Testis (tissue), 3 donors: ENCODE measurements around the gene LAMP1. TPM values are rescaled to one million over a fixed set of nuclear protein-coding genes. Genes with fewer than 3 reads are reported as not detected.
A peak's percentile ranks its signal among the peaks of the same experiment; 100 is the strongest.

Source experiments
- DNase-seq: peaks from one replicate; pipeline ENCODE4 v3.0.0-alpha.2; 2019
- H3K27ac ChIP-seq, 2 donors: fragments of 200-600 bp; sonication (generic); one replicate each; pipeline ENCODE4 v1.5.1; 2019
- H3K27me3 ChIP-seq: fragments of 200-600 bp; sonication (generic); one replicate; pipeline ENCODE4 v1.5.1; 2019
- H3K36me3 ChIP-seq: fragments of 200-600 bp; sonication (generic); one replicate; pipeline ENCODE4 v1.5.1; 2017; ENCODE audit warnings: low read depth; ENCODE audit errors: missing control alignments
- H3K4me1 ChIP-seq: fragments of 200-600 bp; sonication (generic); one replicate; pipeline ENCODE4 v1.5.1; 2019
- H3K4me3 ChIP-seq, 2 donors: fragments of 200-600 bp; sonication (generic); one replicate each; pipeline ENCODE4 v1.5.1; 2017 to 2019
- H3K9me3 ChIP-seq: fragments of 200-600 bp; sonication (generic); one replicate; pipeline ENCODE4 v1.5.1; 2017
- CTCF ChIP-seq, 3 experiments: fragments of 450-650 bp in 2 of 3; fragments of 200-600 bp in 1 of 3; sonication (generic) in 1 of 3; IDR thresholded peaks; one replicate each; pipeline ENCODE4 v1.5.1; 2016 to 2019; ENCODE audit warnings: antibody characterized with exemption in 3 of 3, mild to moderate bottlenecking in 2 of 3, moderate library complexity in 1 of 3
- POLR2A ChIP-seq: fragments of 450-650 bp; IDR thresholded peaks from one replicate; pipeline ENCODE4 v1.6.1; 2017; ENCODE audit warnings: antibody characterized with exemption, mild to moderate bottlenecking, moderate library complexity
- WGBS, 2 donors: methylation state at CpG; one replicate each; pipeline ENCODE4 v1.1.5; 2018; 5-methylcytosine and 5-hydroxymethylcytosine counted together
- intact Hi-C: fragments of 100-400 bp; cut with DNase I; formaldehyde crosslinking; loops from one replicate; pipeline ENCODE4 v1.15.1; 2023; ENCODE audit warnings: low total_unique reads
- polyA plus RNA-seq: library from polyadenylated mRNA; stranded (reverse); fragments of 350-450 nt; fragmentation: Illumina TruSeq; extraction: RNeasy Lipid Tissue Mini Kit (QIAGEN cat#74804); gene quantifications from one replicate; pipeline ENCODE4 v1.2.3, GENCODE V29; 2014; ENCODE audit warnings: low read depth, low replicate concordance; ENCODE audit not compliant: insufficient read depth
- total RNA-seq, 2 donors: library from RNA; depleted of rRNA; stranded (reverse); fragments of >200 nt; gene quantifications; one replicate each; pipeline ENCODE4 v1.2.3, GENCODE V29; 2016

LAMP1 gene
- total and polyA plus RNA-seq, 3 donors from 2014 or later: 177 to 254 (median 231) TPM

- Histone ChIP-seq H3K9me3 (no peaks in the 10 kb centered on the region), H3K4me1 (no peaks in the 10 kb centered on the region), H3K36me3 (no peaks in the 10 kb centered on the region), H3K27me3 (no peaks in the 10 kb centered on the region), H3K4me3 (no peak overlapping the region), H3K27ac (no peak overlapping the region)
- intact Hi-C loops: no loop called here
- DNase-seq: no peak
- no peak for TF ChIP-seq POLR2A
- 95 to 98% methylated on average over 10 to 14 of the region's 14 CpGs for WGBS, 2 donors
Measured at GRCh38 chr13:113319371-113319770, 22.3 kb downstream of the LAMP1 start.

- intact Hi-C loops: no loop called here
- Histone ChIP-seq H3K36me3 (no peaks in the 10 kb centered on the region), H3K27ac (no peak overlapping the region), H3K9me3 (no peaks in the 10 kb centered on the region), H3K4me1 (no peaks in the 10 kb centered on the region), H3K4me3 (no peak overlapping the region), H3K27me3 (no peaks in the 10 kb centered on the region)
- TF ChIP-seq CTCF (IDR thresholded peaks at IDR 0.05) (no peak), POLR2A (no peak)
- no peak for DNase-seq
- 93 to 94% methylated on average over 18 to 19 of the region's 19 CpGs for WGBS, 2 donors
Measured at GRCh38 chr13:113320226-113320875, 23.3 kb downstream of the LAMP1 start.

- intact Hi-C loops: no loop called here
- no peak for TF ChIP-seq CTCF (IDR thresholded peaks at IDR 0.05)
- no peak for DNase-seq
- Histone ChIP-seq H3K27me3 (no peaks in the 10 kb centered on the region), H3K36me3 (no peaks in the 10 kb centered on the region), H3K4me3 (no peak overlapping the region), H3K27ac (no peak overlapping the region), H3K4me1 (no peaks in the 10 kb centered on the region), H3K9me3 (no peaks in the 10 kb centered on the region)
- 73 to 83% methylated on average over 11 to 22 of the region's 22 CpGs for WGBS, 2 donors
Measured at GRCh38 chr13:113321546-113321945, 24.5 kb downstream of the LAMP1 start.

- 62 to 82% methylated on average over 14 to 17 of the region's 17 CpGs for WGBS, 2 donors
- H3K27me3 ChIP-seq: no peaks in the 10 kb centered on the region
- no peak overlapping the region for H3K27ac ChIP-seq
- H3K4me1 ChIP-seq: no peaks in the 10 kb centered on the region
- intact Hi-C loops: no loop called here
- peak; percentile 38 for DNase-seq
- TF ChIP-seq CTCF (IDR thresholded peaks at IDR 0.05) (no peak), POLR2A (no peak)
- H3K4me3 ChIP-seq: no peak overlapping the region
- no peaks in the 10 kb centered on the region for H3K36me3 ChIP-seq
- no peaks in the 10 kb centered on the region for H3K9me3 ChIP-seq
Measured at GRCh38 chr13:113322043-113322461, 25.0 kb downstream of the LAMP1 start.

- TF ChIP-seq POLR2A: no peak
- no peak for TF ChIP-seq CTCF (IDR thresholded peaks at IDR 0.05)
- no peaks in the 10 kb centered on the region for H3K4me1 ChIP-seq
- H3K4me3 ChIP-seq: no peak overlapping the region
- H3K36me3 ChIP-seq: no peaks in the 10 kb centered on the region
- no peaks in the 10 kb centered on the region for H3K27me3 ChIP-seq
- no peak overlapping the region for H3K27ac ChIP-seq
- no peaks in the 10 kb centered on the region for H3K9me3 ChIP-seq
- intact Hi-C loops: no loop called here
- DNase-seq: no peak
- WGBS, 2 donors: 95 to 96% methylated on average over 25 of the region's 25 CpGs
Measured at GRCh38 chr13:113322890-113323651, 26.0 kb downstream of the LAMP1 start.
